ENCODE measurements around the gene RCOR3.
"Not testable (repeated sequence)": the region's sequence is repeated elsewhere in the genome, so short reads cannot be mapped to it uniquely, and the experiment has no call there.

Gene RCOR3

GRCh38 chr1:211236633-211237320 lies 22.4 kb upstream of the RCOR3 start:
- no peak overlapping the region for H2AFZ ChIP-seq (ENCODE audit: low read length, unreplicated experiment)
- no peak overlapping the region for H3K27ac ChIP-seq (ENCODE audit: low read depth, low read length)
- H3K79me2 ChIP-seq (ENCODE audit: control insufficient read depth, insufficient read depth, low read length, unreplicated experiment) = no peaks in the 10 kb centered on the region
- H3K4me1 ChIP-seq (ENCODE audit: control insufficient read depth, insufficient read depth, low read length, unreplicated experiment) = no peaks in the 10 kb centered on the region
- H3K27me3 ChIP-seq (ENCODE audit: insufficient read depth, low read length) = no peaks in the 10 kb centered on the region
- H3K36me3 ChIP-seq (ENCODE audit: insufficient read depth, low read length) = no peaks in the 10 kb centered on the region
- no peak overlapping the region for H3K4me3 ChIP-seq (ENCODE audit: low read depth, low read length)

DNA sequence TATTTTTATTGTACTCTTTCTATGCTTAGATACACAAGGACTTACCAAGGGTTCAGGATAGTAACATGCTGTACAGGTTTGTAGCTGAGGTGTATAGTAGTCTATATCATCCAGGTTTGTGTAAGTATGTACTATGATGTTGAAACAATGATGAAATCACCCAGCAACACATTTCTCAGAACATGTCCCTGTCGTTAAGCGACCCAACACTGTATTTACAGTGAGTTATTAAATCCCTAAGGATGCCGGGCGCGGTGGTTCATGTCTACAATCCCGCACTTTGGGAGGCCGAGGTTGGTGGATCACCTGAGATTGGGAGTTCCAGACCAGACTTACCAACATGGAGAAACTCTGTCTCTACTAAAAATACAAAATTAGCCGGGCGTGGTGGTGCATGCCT lies 21.6 kb upstream of the RCOR3 start:
- Histone ChIP-seq H3K4me1 (ENCODE audit: control insufficient read depth, insufficient read depth, low read length, unreplicated experiment) (no peaks in the 10 kb centered on the region), H3K27ac (ENCODE audit: low read depth, low read length) (no peak overlapping the region), H3K79me2 (ENCODE audit: control insufficient read depth, insufficient read depth, low read length, unreplicated experiment) (no peaks in the 10 kb centered on the region), H3K36me3 (ENCODE audit: insufficient read depth, low read length) (no peaks in the 10 kb centered on the region), H3K4me3 (ENCODE audit: low read depth, low read length) (no peak overlapping the region), H2AFZ (ENCODE audit: low read length, unreplicated experiment) (no peak overlapping the region), H3K27me3 (ENCODE audit: insufficient read depth, low read length) (no peaks in the 10 kb centered on the region)

DNA sequence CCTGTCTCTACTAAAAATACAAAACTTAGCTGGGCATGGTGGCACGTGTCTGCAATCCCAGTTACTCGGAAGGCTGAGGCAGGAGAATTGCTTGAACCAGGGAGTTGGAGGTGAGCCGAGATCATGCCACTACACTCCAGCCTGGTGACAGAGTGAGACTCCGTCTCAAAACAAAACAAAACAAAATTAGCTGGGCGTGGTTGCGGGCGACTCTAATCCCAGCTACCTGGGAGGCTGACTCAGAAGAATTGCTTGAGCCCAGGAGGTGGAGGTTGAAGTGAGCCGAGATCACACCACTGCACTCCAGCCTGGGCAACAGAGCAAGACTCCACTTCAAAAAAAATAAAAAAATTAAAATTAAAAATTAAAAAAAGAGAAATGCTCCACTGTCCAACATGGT lies 18.6 kb upstream of the RCOR3 start:
- not testable (repeated sequence) for H2AFZ ChIP-seq (ENCODE audit: low read length, unreplicated experiment); H3K27ac ChIP-seq (ENCODE audit: low read depth, low read length); H3K4me1 ChIP-seq (ENCODE audit: control insufficient read depth, insufficient read depth, low read length, unreplicated experiment); H3K27me3 ChIP-seq (ENCODE audit: insufficient read depth, low read length); H3K79me2 ChIP-seq (ENCODE audit: control insufficient read depth, insufficient read depth, low read length, unreplicated experiment); H3K4me3 ChIP-seq (ENCODE audit: low read depth, low read length); H3K36me3 ChIP-seq (ENCODE audit: insufficient read depth, low read length)

- Histone ChIP-seq H3K27me3 (ENCODE audit: insufficient read depth, low read length) (no peaks in the 10 kb centered on the region), H3K4me3 (ENCODE audit: low read depth, low read length) (no peak overlapping the region), H3K36me3 (ENCODE audit: insufficient read depth, low read length) (no peaks in the 10 kb centered on the region), H3K27ac (ENCODE audit: low read depth, low read length) (no peak overlapping the region), H3K4me1 (ENCODE audit: control insufficient read depth, insufficient read depth, low read length, unreplicated experiment) (no peaks in the 10 kb centered on the region), H3K79me2 (ENCODE audit: control insufficient read depth, insufficient read depth, low read length, unreplicated experiment) (no peaks in the 10 kb centered on the region), H2AFZ (ENCODE audit: low read length, unreplicated experiment) (no peak overlapping the region)
These were observed 18.1 kb upstream of the RCOR3 start for GRCh38 chr1:211241071-211241470.

DNA sequence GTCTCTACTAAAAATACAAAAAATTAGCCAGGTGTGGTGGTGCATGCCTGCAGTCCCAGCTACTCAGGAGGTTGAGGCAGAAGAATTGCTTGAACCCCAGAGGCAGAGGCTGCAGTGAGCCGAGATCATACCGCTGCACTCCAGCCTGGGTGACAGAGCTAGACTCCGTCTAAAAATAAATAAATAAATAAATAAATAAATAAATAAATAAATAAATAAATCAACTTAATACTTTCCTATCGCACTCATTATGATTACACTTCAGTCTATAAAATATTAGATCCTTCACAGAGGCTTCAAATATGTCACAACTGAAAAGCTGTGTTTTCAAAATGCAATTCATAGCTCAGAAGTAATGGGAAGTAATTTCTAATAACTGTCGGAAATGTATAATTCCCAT lies 15.5 kb upstream of the RCOR3 start:
- H3K79me2 ChIP-seq (ENCODE audit: control insufficient read depth, insufficient read depth, low read length, unreplicated experiment); H3K4me3 ChIP-seq (ENCODE audit: low read depth, low read length): not testable (repeated sequence)

DNA sequence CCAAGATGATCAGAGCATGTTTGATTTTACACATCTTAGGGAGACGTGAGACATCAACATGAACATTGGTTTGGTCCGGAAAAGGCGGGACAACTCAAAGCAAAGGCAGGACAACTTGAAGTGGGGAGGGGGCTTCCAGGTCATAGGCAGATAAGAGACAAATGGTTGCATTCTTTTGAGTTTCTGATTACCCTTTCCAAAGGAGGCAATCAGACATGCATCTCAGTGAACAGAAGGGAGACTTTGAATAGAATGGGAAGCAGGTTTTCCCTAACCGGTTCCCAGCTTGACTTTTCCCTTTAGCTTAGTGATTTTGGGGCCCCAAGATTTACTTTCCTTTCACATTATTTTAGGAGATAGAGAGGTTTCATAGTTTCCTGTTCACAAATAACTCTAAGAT lies 12.6 kb upstream of the RCOR3 start:
- H2AFZ ChIP-seq (ENCODE audit: low read length, unreplicated experiment); H3K4me1 ChIP-seq (ENCODE audit: control insufficient read depth, insufficient read depth, low read length, unreplicated experiment); H3K4me3 ChIP-seq (ENCODE audit: low read depth, low read length); H3K36me3 ChIP-seq (ENCODE audit: insufficient read depth, low read length); H3K27ac ChIP-seq (ENCODE audit: low read depth, low read length); H3K79me2 ChIP-seq (ENCODE audit: control insufficient read depth, insufficient read depth, low read length, unreplicated experiment); H3K27me3 ChIP-seq (ENCODE audit: insufficient read depth, low read length): not testable (repeated sequence)

More for the DNA sequence above, 15.5 kb upstream of the RCOR3 start:
- H2AFZ ChIP-seq (ENCODE audit: low read length, unreplicated experiment); H3K4me1 ChIP-seq (ENCODE audit: control insufficient read depth, insufficient read depth, low read length, unreplicated experiment); H3K27me3 ChIP-seq (ENCODE audit: insufficient read depth, low read length); H3K27ac ChIP-seq (ENCODE audit: low read depth, low read length); H3K36me3 ChIP-seq (ENCODE audit: insufficient read depth, low read length): not testable (repeated sequence)

DNA sequence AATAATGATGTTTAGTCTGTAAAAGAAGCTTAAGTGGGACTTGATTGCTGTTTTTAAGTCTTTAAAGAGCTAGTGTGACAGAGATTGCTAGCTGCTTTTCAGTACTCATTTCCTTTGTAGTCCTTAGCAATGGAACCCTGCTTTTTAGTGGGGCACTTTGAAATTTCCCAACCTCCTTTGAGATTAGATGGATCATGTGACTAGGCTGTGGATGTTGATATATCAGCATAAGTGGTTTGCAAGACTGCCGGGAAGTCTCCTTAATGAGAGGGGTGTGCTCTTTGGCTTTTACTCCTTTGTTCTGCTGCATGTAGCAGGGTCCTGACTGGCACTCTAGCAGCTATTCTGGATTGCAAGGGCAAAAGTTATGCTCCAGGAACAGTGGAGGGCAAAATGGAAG lies 11.2 kb upstream of the RCOR3 start:
- Histone ChIP-seq H3K4me1 (ENCODE audit: control insufficient read depth, insufficient read depth, low read length, unreplicated experiment) (no peaks in the 10 kb centered on the region), H3K36me3 (ENCODE audit: insufficient read depth, low read length) (no peaks in the 10 kb centered on the region), H3K4me3 (ENCODE audit: low read depth, low read length) (no peak overlapping the region), H2AFZ (ENCODE audit: low read length, unreplicated experiment) (peak overlapping the region; percentile 21), H3K79me2 (ENCODE audit: control insufficient read depth, insufficient read depth, low read length, unreplicated experiment) (no peaks in the 10 kb centered on the region), H3K27me3 (ENCODE audit: insufficient read depth, low read length) (no peaks in the 10 kb centered on the region), H3K27ac (ENCODE audit: low read depth, low read length) (no peak overlapping the region)

GRCh38 chr1:211249611-211250010 lies 9.6 kb upstream of the RCOR3 start:
- not testable (repeated sequence) for H3K4me3 ChIP-seq (ENCODE audit: low read depth, low read length); H3K79me2 ChIP-seq (ENCODE audit: control insufficient read depth, insufficient read depth, low read length, unreplicated experiment); H3K27me3 ChIP-seq (ENCODE audit: insufficient read depth, low read length); H3K4me1 ChIP-seq (ENCODE audit: control insufficient read depth, insufficient read depth, low read length, unreplicated experiment); H3K36me3 ChIP-seq (ENCODE audit: insufficient read depth, low read length); H2AFZ ChIP-seq (ENCODE audit: low read length, unreplicated experiment); H3K27ac ChIP-seq (ENCODE audit: low read depth, low read length)

GRCh38 chr1:211257826-211258225 lies 1.3 kb upstream of the RCOR3 start:
- H3K27me3 ChIP-seq (ENCODE audit: insufficient read depth, low read length) = no peaks in the 10 kb centered on the region
- H3K36me3 ChIP-seq (ENCODE audit: insufficient read depth, low read length) = no peaks in the 10 kb centered on the region; the same call in 1 of the 2 replicates
- H2AFZ ChIP-seq (ENCODE audit: low read length, unreplicated experiment) = peak overlapping the region; percentile 74
- H3K4me1 ChIP-seq (ENCODE audit: control insufficient read depth, insufficient read depth, low read length, unreplicated experiment) = peaks cover 13% of the 10 kb centered on the region
- H3K79me2 ChIP-seq (ENCODE audit: control insufficient read depth, insufficient read depth, low read length, unreplicated experiment) = peaks cover 32% of the 10 kb centered on the region
- peak overlapping the region; percentile 81 for H3K27ac ChIP-seq (ENCODE audit: low read depth, low read length)
- peak overlapping the region; percentile 96 for H3K4me3 ChIP-seq (ENCODE audit: low read depth, low read length)

- Histone ChIP-seq H3K79me2 (ENCODE audit: control insufficient read depth, insufficient read depth, low read length, unreplicated experiment) (peaks cover 35% of the 10 kb centered on the region), H3K27ac (ENCODE audit: low read depth, low read length) (peak overlapping the region; percentile 81), H3K36me3 (ENCODE audit: insufficient read depth, low read length) (no peaks in the 10 kb centered on the region; the same call in 1 of the 2 replicates), H3K4me1 (ENCODE audit: control insufficient read depth, insufficient read depth, low read length, unreplicated experiment) (peaks cover 13% of the 10 kb centered on the region), H3K27me3 (ENCODE audit: insufficient read depth, low read length) (no peaks in the 10 kb centered on the region), H2AFZ (ENCODE audit: low read length, unreplicated experiment) (peak overlapping the region; percentile 74), H3K4me3 (ENCODE audit: low read depth, low read length) (peak overlapping the region; percentile 96)
These were observed 833 bp upstream of the RCOR3 start for GRCh38 chr1:211258310-211258755.

DNA sequence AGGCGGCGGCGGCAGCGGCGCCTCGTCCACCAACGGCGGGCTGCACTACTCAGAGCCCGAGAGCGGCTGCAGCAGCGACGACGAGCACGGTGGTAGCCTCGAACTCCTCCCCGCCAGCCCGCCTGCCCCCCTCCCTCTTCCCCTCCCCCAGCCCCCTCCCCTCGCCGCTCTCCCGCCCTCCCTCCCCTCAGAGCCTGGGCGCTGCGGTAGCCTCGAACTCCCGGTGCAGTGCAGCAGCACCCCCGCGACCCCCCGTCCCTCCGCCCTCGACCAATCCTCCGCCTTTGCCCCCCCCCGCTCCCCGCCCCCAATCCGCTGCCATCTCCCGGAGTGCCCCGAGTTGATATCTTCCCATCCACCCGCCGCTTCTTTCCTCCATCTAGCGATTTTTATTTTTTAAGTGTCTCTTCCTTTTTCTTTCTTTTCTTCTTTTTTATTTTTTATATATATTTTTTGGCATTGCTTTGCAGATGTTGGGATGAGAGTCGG lies 516 bp downstream of the RCOR3 start:
- no peaks in the 10 kb centered on the region for H3K27me3 ChIP-seq (ENCODE audit: insufficient read depth, low read length)
- H2AFZ ChIP-seq (ENCODE audit: low read length, unreplicated experiment) = peak overlapping the region; percentile 82
- H3K4me3 ChIP-seq (ENCODE audit: low read depth, low read length) = peak overlapping the region; percentile 96
- H3K79me2 ChIP-seq (ENCODE audit: control insufficient read depth, insufficient read depth, low read length, unreplicated experiment) = peaks cover 48% of the 10 kb centered on the region
- H3K27ac ChIP-seq (ENCODE audit: low read depth, low read length) = peak overlapping the region; percentile 81
- H3K4me1 ChIP-seq (ENCODE audit: control insufficient read depth, insufficient read depth, low read length, unreplicated experiment) = peaks cover 13% of the 10 kb centered on the region
- no peaks in the 10 kb centered on the region; the same call in 1 of the 2 replicates for H3K36me3 ChIP-seq (ENCODE audit: insufficient read depth, low read length)
